ENCODE measurements around the gene DAP. TPM values are rescaled to one million over a fixed set of nuclear protein-coding genes. Genes with fewer than 3 reads are reported as not detected.

DAP gene
- total RNA-seq, 1 experiment from 2014 or later: 108 TPM

GRCh38 chr5:10660135-10660534 is 100.9 kb downstream of the DAP start:
- intact Hi-C loops (cut with micrococcal nuclease; ENCODE audit: unreplicated experiment) (no loop called here), in situ Hi-C loops (cut with HindIII; ENCODE audit: low pct_unique_long_range_greater_than_20kb, low sequenced_read_pairs) (no loop called here)
- BruUV-seq (replicated peaks): no TSS peak
- Histone ChIP-seq H3K36me3 (ENCODE audit: control insufficient read depth, insufficient read depth, low read length) (no peaks in the 10 kb centered on the region), H3K27me3 (ENCODE audit: control insufficient read depth, insufficient read depth, low read length) (no peaks in the 10 kb centered on the region), H3K4me3 (ENCODE audit: low read depth in 2 of 2, low read length in 2 of 2) (no peak overlapping the region), H3K9me3 (ENCODE audit: control insufficient read depth, insufficient read depth, low read depth, low read length) (no peaks in the 10 kb centered on the region), H3K27ac (ENCODE audit: low read length) (no peak overlapping the region), H3K4me1 (ENCODE audit: control insufficient read depth, insufficient read depth, low read length) (peaks cover 19% of the 10 kb centered on the region)
- POLR2A ChIA-PET: no interaction called here
- DNase-seq (ENCODE audit: low read depth, low spot score): no peak
- TF ChIP-seq POLR2AphosphoS5 (IDR thresholded peaks at IDR 0.05; ENCODE audit: low read depth, low read length) (no peak), TCF7L2 (IDR thresholded peaks at IDR 0.05; ENCODE audit: low read depth, low read length) (no peak), REST (IDR thresholded peaks at IDR 0.05; ENCODE audit: insufficient read depth in 1 of 2, low read depth in 2 of 2, low read length in 1 of 2) (no peak), CTCF (IDR thresholded peaks at IDR 0.05) (no peak), SIN3A (IDR thresholded peaks at IDR 0.05; ENCODE audit: borderline replicate concordance, insufficient read depth, low read depth, low read length) (no peak)
- CTCF ChIA-PET: no interaction called here
- ATAC-seq: no peak

- Histone ChIP-seq H3K36me3 (ENCODE audit: control insufficient read depth, insufficient read depth, low read length) (no peaks in the 10 kb centered on the region), H3K4me1 (ENCODE audit: control insufficient read depth, insufficient read depth, low read length) (peaks cover 4% of the 10 kb centered on the region), H3K27me3 (ENCODE audit: control insufficient read depth, insufficient read depth, low read length) (no peaks in the 10 kb centered on the region), H3K27ac (ENCODE audit: low read length) (no peak overlapping the region), H3K9me3 (ENCODE audit: control insufficient read depth, insufficient read depth, low read depth, low read length) (no peaks in the 10 kb centered on the region), H3K4me3 (ENCODE audit: low read depth in 2 of 2, low read length in 2 of 2) (no peak overlapping the region)
- in situ Hi-C loops (cut with HindIII; ENCODE audit: low pct_unique_long_range_greater_than_20kb, low sequenced_read_pairs) (no loop called here), intact Hi-C loops (cut with micrococcal nuclease; ENCODE audit: unreplicated experiment) (no loop called here)
- BruUV-seq (replicated peaks): no TSS peak
- no peak for DNase-seq (ENCODE audit: low read depth, low spot score)
- no peak for TF ChIP-seq TCF7L2 (IDR thresholded peaks at IDR 0.05; ENCODE audit: low read depth, low read length)
- no peak for TF ChIP-seq SIN3A (IDR thresholded peaks at IDR 0.05; ENCODE audit: borderline replicate concordance, insufficient read depth, low read depth, low read length)
- no peak for TF ChIP-seq POLR2AphosphoS5 (IDR thresholded peaks at IDR 0.05; ENCODE audit: low read depth, low read length)
- TF ChIP-seq CTCF (IDR thresholded peaks at IDR 0.05): no peak
- no peak for TF ChIP-seq REST (IDR thresholded peaks at IDR 0.05; ENCODE audit: insufficient read depth in 1 of 2, low read depth in 2 of 2, low read length in 1 of 2)
- ChIA-PET CTCF (no interaction called here), POLR2A (no interaction called here)
- ATAC-seq: no peak
Observed at GRCh38 chr5:10658265-10658664, 102.8 kb downstream of the DAP start.
